ENCODE results near the gene PTN.
"Not testable (repeated sequence)": the region's sequence is repeated elsewhere in the genome, so short reads cannot be mapped to it uniquely, and the experiment has no call there.

PTN gene

GRCh38 chr7:137316648-137317353, 26.7 kb downstream of the PTN start:
- DNase-seq = no peak

GRCh38 chr7:137313201-137313600, 30.3 kb downstream of the PTN start:
- no peak for DNase-seq

GRCh38 chr7:137306748-137307147, 36.8 kb downstream of the PTN start:
- no peak for DNase-seq

- DNase-seq = no peak
Observed at GRCh38 chr7:137305901-137306621, 37.5 kb downstream of the PTN start.

- no peak for DNase-seq
Observed at GRCh38 chr7:137304624-137305235, 38.8 kb downstream of the PTN start.

DNA sequence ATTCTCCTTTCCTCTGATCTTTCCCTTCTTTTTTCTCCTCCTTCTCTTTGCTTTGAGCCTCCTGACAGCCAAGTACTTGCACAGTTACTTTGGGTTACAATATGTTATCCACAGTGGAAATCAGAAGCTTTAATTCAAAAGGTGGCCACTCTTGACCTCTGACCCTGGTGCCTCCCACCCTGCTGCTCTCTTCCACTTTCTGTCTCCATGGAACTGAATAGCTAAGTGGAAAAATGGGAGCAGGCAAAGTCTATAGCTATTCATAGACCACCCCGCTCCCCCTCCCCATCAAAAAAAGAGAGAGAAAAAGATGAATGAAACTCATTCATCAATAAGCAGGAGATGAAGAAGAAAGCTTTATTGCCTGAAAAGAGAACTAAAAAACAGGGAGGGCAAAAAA, 39.4 kb downstream of the PTN start:
- DNase-seq = no peak

GRCh38 chr7:137302081-137302480, 41.5 kb downstream of the PTN start:
- no peak for DNase-seq

- no peak for DNase-seq
Observed at GRCh38 chr7:137298464-137298794, 45.1 kb downstream of the PTN start.

DNA sequence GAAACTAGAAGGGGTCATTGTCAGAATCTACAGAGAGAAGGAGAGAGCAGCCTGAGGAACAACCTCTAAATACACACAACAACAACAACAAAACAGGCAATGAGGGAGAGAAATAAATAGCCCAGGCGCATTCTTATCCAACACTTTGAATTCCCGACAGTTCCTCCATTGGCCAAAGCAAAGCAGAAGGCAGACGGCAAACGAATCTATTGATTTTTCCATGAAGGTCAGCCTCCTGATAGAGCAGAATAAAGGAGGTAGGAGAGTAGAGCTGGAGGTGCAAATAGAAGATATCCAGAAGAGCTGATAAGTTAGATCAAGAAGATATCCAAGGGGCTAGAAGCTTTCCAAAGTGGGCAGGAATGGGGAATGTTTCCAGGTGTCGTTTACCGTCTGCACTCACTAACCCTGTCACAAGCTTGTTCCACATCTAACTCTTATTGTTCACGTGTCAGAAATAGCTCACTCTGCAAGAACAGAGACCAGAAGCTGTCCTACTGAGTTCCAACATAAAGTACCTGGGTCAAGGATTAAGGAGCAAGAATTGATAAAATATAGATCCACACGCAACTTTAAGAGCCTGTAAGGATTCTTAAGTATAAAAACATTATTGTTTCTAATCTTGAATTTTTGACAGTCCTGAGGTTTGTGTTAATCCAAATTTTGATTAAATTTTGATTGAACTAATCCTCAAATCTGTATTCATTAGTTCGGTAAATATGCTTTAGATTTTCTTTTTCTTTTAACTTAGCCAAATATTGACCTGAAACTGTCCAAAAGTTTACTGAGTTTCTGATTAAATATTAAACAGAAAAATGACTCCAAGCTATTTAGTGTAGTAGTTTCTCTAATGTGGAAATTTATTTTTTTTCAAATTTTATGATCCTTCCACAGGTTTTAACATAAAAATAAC, 45.7 kb downstream of the PTN start:
- DNase-seq = no peak

GRCh38 chr7:137296576-137296975, 47.0 kb downstream of the PTN start:
- DNase-seq = no peak

GRCh38 chr7:137295739-137296324, 47.7 kb downstream of the PTN start:
- no peak for DNase-seq

GRCh38 chr7:137289101-137289500, 54.4 kb downstream of the PTN start:
- DNase-seq = no peak

DNA sequence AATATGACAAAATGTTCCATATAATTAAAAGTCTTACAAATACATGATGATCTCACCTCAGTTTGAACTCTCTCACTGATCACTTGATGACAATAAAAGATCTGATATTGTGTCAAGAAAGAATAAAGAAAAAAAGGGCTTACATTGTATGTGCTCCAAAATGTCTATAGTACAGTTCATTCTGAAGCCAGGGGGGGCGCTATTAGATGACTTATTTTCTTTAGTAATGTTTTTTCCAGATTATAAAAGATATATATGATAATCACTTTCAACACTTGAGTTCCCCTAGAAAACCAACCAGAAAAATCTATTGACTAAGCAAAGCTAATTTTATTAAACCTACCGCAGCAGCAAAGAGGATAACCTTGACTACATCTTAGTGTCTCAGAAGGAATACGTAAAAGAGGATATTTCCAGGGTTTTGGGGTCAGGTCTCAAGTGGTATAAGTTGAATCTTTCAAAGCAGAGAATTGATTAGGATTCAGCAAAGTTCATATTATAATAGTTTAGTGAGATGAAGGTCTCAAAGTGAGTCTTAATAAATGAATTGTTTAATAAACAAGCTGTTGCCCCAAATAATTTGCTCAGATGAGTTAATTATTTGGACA, 55.8 kb downstream of the PTN start:
- DNase-seq = no peak

DNA sequence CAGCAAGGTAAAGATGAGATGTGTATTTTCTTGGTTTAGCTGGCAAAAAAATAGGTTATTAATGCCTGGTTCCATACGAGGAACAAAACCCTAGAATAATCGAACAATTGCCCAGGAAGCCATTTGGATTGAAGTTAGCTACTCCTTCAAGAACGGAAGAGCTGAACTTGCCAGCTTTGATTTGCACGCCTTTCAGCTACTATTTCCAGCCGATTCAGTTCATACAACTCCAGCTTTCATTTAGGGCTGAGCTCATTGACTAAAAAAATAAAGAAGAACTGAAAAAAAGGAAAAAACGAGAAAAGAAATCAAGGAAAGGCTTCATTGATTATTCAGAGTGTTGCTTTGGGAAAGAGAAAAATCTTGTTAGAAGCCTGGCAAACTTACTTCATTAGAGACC, 60.4 kb downstream of the PTN start:
- DNase-seq = no peak

- DNase-seq = no peak
Observed at GRCh38 chr7:137282043-137282442, 61.5 kb downstream of the PTN start.

GRCh38 chr7:137276189-137276588, 67.3 kb downstream of the PTN start:
- no peak for DNase-seq

- no peak for DNase-seq
Observed at GRCh38 chr7:137272249-137272648, 71.3 kb downstream of the PTN start.

DNA sequence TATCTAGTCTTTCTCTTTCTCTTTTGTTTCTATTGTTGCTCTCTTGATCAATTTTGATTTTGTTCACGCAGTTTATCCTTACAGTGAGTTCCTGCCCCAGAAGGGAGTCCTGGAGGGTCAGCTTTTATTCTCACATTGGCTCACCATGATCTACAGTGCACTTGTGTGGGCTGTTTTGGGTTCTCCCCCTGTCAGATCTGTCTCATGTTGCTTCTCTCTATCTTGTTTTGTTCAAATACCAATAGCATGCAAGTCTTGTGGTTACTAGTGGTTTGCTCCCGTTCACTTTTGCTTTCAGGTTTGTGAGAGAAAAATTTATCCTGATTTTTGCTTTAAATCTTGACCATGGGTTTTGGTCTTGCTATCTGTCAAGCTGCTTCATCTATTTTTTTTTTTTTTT, 74.3 kb downstream of the PTN start:
- DNase-seq = no peak

GRCh38 chr7:137268001-137268865, 75.3 kb downstream of the PTN start:
- DNase-seq = not testable (repeated sequence)

- no peak for DNase-seq
Observed at GRCh38 chr7:137266764-137267163, 76.8 kb downstream of the PTN start.

GRCh38 chr7:137265480-137265879, 78.1 kb downstream of the PTN start:
- DNase-seq = not testable (repeated sequence)

Data from cerebellar nuclear complex (tissue), 1 donor.